SK-N-MC (cell line): ENCODE results near the gene POU5F1.

Experiments used
- EZH2 ChIP-seq: fragments of 200-600 bp; sonication (generic); IDR thresholded peaks from one replicate; pipeline ENCODE4 v1.6.1; 2017; ENCODE audit warnings: antibody characterized with exemption
- POLR2AphosphoS5 ChIP-seq: IDR thresholded peaks from 2 replicates; pipeline ENCODE4 v1.6.1; 2012; ENCODE audit warnings: mild to moderate bottlenecking, low read depth, low read length, borderline replicate concordance

DNA sequence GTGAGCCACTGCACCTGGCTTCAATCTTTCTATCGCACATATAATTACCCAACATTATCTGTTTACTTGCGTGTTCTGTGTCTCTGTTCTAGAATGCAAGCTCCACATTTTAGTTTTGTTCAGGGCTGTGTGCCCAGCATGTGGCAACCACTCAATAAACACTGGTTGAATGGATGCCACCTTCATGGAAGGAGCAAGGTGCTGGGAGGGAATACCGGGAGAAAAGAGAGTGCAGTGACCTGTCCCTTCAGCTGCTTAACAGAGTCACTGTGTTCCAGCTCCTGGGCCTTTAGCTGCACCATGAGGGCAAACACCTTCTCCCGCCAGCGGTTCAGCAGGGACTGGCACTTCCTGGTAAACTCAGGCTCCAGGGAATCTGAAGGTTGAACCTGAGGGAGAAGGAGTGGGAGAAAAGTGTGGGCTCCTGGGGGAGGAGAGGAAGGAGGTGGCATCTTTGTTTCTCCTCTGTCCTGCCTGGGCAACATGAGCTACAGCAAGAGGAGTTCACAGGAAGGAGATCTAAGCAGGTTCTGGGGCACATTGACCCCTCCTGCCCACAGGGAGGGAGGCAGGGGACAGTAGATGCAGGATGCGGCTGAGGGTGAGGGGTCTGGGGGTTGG lies 20.5 kb downstream of the POU5F1 start:
- TF ChIP-seq EZH2, result no peak
- TF ChIP-seq POLR2AphosphoS5, result no peak
